T-helper 1 cell treated with Interleukin-12 subunit alpha and Interleukin-12 subunit beta and Interleukin-4 antibody, amounts not matched to agents 30 ng/mL and 1 ng/mL, for 36 hours (primary cell): ENCODE data around the gene SMNDC1. TPM values are rescaled to one million over a fixed set of nuclear protein-coding genes. Genes with fewer than 3 reads are reported as not detected.

ENCODE experiments used
- intact Hi-C: fragments of 100-400 bp; cut with micrococcal nuclease; formaldehyde crosslinking; loops from one replicate; pipeline ENCODE4 v1.15.1; 2024
- total RNA-seq: library from RNA; stranded (reverse); gene quantifications from 2 replicates; pipeline ENCODE4 v1.2.3, GENCODE V29; 2022

SMNDC1 gene
- total RNA-seq, 1 donor from 2014 or later: 44.1 TPM

DNA sequence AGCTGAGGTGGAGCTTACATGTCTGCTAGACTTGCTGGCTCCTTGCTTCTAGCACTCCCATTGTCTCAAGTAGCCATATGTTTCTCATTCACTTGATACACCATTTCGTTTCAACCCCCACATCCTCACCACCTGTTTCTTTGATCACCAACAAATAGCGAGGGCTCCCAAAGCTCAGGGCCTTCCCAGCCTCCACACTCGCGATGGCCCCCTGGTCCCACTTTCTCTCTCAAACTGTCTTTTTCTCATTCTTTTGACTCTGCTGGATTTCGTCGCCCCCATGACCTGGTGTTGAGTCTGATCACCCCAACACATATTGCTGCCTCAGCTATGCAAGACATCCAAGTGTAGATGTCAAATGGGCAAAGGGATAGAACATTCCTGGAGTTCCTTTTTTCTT, 26.0 kb upstream of the SMNDC1 start:
- intact Hi-C loops: no loop called here

DNA sequence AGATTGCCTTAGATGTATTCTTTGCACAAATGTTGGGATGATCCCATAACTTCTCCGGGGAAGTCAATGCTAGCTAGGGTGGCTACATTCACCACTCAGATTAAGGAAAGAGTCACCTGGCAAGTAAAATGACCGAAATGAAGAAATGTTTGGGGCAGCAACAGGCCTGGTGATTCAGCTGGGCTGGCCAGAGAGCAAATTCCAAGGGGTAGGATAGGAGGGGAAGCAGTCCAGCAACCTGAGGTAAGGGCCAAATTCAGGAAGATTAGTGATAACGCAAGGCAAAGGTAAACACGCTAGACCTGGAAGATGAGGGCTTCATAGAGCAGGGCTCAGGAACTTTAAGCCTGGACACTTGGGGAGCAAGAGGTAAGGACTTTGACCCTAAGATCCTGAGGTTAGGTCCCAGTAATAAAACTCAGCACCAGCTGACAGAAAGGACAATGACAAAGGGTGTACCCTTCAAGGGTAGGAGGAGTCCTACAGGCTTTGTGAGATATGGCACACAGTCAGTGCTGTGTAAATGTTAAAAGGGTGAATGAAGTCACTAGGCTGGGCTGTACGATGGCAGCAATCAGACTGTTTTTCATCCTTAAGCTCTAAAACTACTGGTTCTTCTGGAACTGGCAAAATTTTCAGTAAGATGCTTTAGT, 22.7 kb upstream of the SMNDC1 start:
- intact Hi-C loops: no loop called here

GRCh38 chr10:110326351-110327032, 21.8 kb upstream of the SMNDC1 start:
- intact Hi-C loops: no loop called here

- intact Hi-C loops: loop anchor here (1.0 kb wide), 2 partner anchors 19 to 28 kb away; no protein-coding TSS in a partner anchor
These were observed 20.1 kb upstream of the SMNDC1 start for GRCh38 chr10:110324805-110325280.

DNA sequence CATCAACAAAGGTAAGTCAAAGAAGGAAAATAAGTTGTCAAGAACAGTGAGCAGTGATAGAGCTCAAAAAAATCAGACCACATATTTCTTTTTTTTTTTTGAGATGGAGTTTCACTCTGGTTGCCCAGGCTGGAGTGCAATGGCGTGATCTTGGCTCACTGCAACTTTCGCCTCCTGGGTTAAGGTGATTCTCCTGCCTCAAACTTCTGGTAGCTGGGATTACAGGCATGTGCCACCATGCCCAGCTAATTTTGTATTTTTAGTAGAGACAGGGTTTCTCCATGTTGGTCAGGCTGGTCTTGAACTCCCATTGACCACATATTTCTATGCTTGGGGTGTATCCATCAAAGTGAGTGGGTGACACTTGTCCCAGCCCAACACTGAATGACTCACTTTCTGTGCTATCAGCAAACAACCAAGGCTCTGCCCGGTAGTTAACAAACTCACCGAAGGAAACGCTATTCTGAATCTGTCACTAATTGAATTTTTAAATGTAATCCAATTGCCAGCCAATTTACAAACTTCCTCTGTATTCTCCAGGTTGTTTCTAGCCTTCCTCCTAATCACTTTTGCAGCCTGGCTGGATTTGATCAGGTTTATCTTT, 19.6 kb upstream of the SMNDC1 start:
- intact Hi-C loops: loop anchor here (1.0 kb wide), 1 partner anchor 18 kb away; no protein-coding TSS in a partner anchor

GRCh38 chr10:110323503-110323902, 18.8 kb upstream of the SMNDC1 start:
- intact Hi-C loops: no loop called here

DNA sequence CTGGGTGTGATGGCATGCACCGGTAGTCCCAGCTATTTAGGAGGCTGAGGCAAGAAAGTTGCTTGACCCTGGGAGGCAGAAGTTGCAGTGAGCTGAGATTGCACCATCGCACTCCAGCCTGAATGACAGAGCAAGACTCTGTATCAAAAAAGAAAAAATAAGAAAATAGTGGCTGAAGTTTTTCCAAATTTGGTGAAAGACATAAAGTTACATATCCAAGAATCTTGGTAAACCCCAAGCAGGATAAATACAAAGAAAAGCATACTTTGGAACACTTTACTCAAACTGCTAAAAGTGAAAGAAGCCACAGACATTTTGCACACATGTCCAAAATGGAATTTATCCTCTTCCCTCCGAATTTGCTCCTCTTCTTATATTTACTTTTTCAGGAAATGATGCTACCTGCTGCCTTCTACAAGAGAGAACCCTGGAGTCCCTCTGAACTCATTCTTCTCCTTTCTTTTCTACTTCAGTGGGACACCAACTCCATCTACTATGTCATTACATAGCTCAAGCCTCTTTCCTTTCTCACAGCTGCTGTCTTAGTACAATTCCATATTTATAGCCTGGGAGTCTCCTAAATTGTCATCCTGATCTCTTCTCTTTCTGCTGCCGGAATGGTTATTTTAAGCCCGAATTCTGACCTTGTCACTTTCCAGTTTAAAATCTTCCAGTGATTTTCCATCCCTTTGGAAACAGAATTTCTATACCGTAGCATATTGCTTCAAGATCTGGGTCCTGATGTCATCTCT, 17.3 kb upstream of the SMNDC1 start:
- intact Hi-C loops: no loop called here

- intact Hi-C loops: no loop called here
These were observed 13.4 kb upstream of the SMNDC1 start for GRCh38 chr10:110317866-110318850.

GRCh38 chr10:110313674-110314073, 9.0 kb upstream of the SMNDC1 start:
- intact Hi-C loops: loop anchor here (1.0 to 5.0 kb wide), 2 partner anchors 87 to 114 kb away; no protein-coding TSS in a partner anchor

GRCh38 chr10:110312206-110312605, 7.5 kb upstream of the SMNDC1 start:
- intact Hi-C loops: loop anchor here (5.0 kb wide), 1 partner anchor 115 kb away; no protein-coding TSS in a partner anchor

DNA sequence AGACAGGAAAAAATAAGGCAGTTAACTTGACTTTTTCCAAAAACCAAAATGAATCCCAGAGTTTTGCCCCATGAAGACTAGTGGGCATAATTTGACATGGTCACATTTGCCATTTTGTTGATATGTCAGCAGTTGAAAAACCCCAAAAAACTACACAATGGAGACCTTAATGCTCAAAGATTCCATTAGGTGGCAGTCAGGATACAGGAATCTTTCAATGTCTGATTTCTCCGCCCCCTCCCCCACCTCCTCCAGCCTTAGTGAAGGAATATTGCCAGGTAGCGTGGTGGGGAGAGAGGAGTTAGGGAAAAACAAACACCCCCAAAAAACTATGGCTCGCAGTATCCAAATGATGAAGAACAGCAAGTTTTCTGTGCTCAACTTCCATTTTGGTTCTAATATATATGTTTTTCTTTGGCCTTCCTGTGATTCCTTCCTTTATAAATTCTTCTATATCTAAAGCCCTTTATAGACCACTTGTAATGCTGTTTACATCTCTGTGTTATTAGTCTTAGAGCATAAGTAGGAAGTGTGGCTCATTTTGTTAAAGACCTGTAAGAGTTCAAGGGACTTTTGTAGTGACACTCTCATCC, 6.7 kb upstream of the SMNDC1 start:
- intact Hi-C loops: loop anchor here (1.0 to 5.0 kb wide), 8 partner anchors 43 to 289 kb away; no protein-coding TSS in a partner anchor

DNA sequence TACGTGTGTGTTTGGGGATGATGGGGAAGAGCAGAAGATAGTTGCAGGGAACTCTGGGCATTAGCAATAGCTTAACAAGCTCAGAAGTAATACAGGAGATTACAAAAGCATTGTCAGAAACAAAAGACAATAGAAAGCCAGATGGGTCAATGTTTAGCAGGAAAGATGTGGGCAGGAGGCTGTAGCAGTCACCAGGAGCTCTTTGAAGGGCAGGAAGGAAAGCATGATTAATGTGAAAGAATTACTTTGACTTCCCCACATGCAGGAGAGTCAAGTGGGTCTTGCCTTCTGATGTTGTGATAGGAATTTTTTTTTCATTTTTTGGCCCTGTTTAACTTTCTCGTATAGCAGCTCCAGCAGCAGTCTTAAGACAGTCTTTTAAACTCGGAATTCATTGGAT, 6.0 kb upstream of the SMNDC1 start:
- intact Hi-C loops: loop anchor here (1.0 to 5.0 kb wide), 8 partner anchors 44 to 290 kb away; no protein-coding TSS in a partner anchor

DNA sequence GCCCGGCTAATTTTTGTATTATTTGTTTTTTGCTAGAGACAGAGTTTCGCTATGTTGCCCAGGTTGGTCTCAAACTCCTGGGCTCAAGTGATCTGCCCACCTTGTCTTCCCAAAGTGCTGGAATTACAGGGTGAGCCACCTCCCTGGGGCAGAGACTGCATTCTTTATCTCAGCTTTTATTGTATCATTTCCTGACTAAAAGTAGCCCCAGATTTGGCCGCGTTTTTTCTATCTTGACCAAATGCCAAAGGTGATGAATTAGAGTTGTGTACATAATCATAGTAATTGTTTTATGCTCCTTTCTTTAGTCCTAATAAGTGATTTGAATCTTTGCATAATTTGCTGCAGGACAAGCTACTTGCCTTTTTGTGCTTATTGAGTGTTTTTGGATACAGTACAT, 3.1 kb upstream of the SMNDC1 start:
- intact Hi-C loops: loop anchor here (5.0 to 10.0 kb wide), 4 partner anchors 437 to 1877 kb away; partner anchors contain the start of gene GPAM

GRCh38 chr10:110306452-110306768, 1.7 kb upstream of the SMNDC1 start:
- intact Hi-C loops: loop anchor here (1.0 to 10.0 kb wide), 14 partner anchors 18 to 1878 kb away; partner anchors contain the start of genes DUSP5, GPAM and SMC3

DNA sequence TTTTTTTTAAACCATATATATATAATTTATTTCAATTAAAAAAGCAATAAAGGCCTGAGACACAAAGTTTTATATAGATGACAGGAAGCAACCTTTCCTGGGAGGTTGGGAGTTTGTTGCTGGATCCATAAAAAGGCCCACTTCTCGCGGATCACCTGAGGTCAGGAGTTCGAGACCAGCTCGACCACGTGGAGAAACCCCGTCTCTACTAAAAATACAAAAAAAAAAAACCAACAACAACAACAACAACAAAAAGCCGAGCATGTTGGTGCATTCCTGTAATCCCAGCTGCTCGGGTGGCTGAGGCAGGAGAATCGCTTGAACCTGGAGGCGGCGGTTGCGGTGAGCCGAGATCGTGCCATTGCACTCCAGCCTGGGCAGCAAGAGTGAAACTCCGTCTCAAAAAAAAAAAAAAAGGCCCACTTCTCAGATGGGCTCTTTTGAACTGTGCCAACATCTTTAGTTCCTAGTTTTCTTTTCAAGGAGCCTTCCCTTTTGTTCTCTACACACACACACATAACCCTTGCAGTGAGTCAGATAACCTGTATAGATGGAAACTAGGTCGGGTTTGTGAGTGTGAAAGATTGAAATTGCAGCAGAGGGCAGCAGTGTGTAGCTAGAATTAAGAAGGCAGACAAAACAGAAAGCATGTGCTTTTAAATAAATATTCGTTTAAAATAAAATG, 1.2 kb upstream of the SMNDC1 start:
- intact Hi-C loops: loop anchor here (1.0 to 10.0 kb wide), 18 partner anchors 18 to 1879 kb away; partner anchors contain the start of genes DUSP5, GPAM and SMC3

DNA sequence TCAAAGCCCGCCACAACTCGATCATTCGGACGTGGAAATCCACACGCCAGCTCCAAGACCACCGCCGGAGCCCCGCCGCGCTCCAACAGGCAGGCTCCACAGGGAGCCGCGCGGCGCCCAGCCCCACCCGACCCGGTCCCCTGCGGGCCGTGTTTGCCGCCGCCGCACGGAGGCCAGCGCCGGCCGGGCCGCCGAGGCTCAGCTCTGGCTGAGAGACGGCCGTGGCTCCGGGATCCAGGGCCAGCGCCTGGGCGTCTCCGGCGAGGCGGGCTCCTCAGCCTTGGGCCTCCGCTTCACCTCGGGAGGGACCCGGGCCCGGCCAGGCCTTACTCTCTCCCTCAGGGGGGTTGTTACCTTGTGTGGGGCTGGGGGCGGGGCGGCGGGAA, 333 bp downstream of the SMNDC1 start:
- intact Hi-C loops: loop anchor here (1.0 to 10.0 kb wide), 7 partner anchors 79 to 1880 kb away; partner anchors contain the start of gene GPAM

DNA sequence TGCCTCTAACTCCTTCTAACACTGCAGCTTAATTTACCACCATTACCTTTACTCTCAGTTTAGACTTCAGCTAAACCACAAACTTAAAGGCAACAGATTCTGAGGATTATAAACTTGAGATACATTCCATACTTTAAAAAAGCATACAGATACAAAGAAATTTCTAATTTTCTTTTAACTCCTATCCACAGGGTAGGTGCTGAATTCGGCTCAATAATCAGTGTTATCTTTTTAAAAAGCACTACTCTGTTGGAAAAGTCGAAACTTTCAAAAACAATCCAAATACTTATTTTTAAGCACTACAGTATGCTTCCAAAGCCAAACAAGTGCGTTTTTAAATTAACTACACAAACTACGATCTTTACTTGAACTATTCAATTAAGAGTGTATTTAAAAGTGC, 1.0 kb downstream of the SMNDC1 start:
- intact Hi-C loops: loop anchor here (1.0 to 10.0 kb wide), 7 partner anchors 78 to 1881 kb away; partner anchors contain the start of gene GPAM

DNA sequence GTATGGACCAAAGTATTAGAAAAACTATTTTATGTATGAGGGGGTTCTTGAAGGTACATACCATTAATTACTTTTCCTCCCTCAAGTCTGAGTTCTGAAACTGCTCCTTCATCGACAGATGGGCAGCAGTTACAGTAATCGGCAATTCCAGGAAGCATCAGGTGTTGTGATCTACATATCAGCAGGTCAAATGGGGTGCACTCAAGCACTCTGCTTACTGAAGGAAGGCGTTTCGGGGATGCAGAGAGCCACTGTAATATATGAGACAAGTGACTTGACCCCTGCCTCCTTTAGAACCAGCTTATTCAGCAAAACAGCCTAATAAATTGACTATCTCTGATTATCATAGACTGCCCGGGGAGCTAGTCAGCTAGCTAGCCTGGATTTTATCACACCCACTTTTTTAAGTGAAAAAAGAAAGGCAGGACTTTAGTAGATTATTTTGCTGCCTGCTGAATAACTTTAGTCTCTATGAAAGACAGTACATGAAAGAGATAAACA, 4.2 kb downstream of the SMNDC1 start:
- intact Hi-C loops: loop anchor here (10.0 kb wide), 2 partner anchors 444 to 1884 kb away; partner anchors contain the start of gene GPAM
